ENCODE data around the gene RXYLT1. TPM values are rescaled to one million over a fixed set of nuclear protein-coding genes. Genes with fewer than 3 reads are reported as not detected.
A peak's percentile ranks its signal among the peaks of the same experiment; 100 is the strongest.

RXYLT1 gene
- total and polyA plus RNA-seq, 2 experiments from 2014 or later, result 17.1 to 22.9 TPM

- Histone ChIP-seq H3K4me1 (ENCODE audit: insufficient read depth) (no peaks in the 10 kb centered on the region), H2AFZ (no peak overlapping the region), H3K27me3 (peaks cover 3% of the 10 kb centered on the region), H3K4me2 (no peak overlapping the region), H3K36me3 (replicated peaks; ENCODE audit: insufficient read depth, low read depth) (no peaks in the 10 kb centered on the region), H4K20me1 (ENCODE audit: insufficient read depth, poor library complexity, severe bottlenecking) (no peaks in the 10 kb centered on the region), H3K9me3 (ENCODE audit: low read depth) (no peaks in the 10 kb centered on the region), H3K4me3 (no peak overlapping the region), H3K9me2 (replicated peaks; ENCODE audit: insufficient read depth) (no peaks in the 10 kb centered on the region), H3K79me2 (no peaks in the 10 kb centered on the region), H3K27ac (no peak overlapping the region)
- TF ChIP-seq, protein P1, sequence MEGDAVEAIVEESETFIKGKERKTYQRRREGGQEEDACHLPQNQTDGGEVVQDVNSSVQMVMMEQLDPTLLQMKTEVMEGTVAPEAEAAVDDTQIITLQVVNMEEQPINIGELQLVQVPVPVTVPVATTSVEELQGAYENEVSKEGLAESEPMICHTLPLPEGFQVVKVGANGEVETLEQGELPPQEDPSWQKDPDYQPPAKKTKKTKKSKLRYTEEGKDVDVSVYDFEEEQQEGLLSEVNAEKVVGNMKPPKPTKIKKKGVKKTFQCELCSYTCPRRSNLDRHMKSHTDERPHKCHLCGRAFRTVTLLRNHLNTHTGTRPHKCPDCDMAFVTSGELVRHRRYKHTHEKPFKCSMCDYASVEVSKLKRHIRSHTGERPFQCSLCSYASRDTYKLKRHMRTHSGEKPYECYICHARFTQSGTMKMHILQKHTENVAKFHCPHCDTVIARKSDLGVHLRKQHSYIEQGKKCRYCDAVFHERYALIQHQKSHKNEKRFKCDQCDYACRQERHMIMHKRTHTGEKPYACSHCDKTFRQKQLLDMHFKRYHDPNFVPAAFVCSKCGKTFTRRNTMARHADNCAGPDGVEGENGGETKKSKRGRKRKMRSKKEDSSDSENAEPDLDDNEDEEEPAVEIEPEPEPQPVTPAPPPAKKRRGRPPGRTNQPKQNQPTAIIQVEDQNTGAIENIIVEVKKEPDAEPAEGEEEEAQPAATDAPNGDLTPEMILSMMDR (IDR thresholded peaks at IDR 0.05; ENCODE audit: poor library complexity), result no peak
- TF ChIP-seq EZH2 (IDR thresholded peaks at IDR 0.05; ENCODE audit: borderline replicate concordance), result no peak
- TF ChIP-seq EZH2phosphoT487 (IDR thresholded peaks at IDR 0.05; ENCODE audit: low read depth, severe bottlenecking, unreplicated experiment), result no peak
- DNase-seq (ENCODE audit: low spot score), result no peak
- WGBS (ENCODE audit: low lambda C conversion rate, missing lambda C conversion rate), result 72% methylated on average over 3 of the region's 3 CpGs
These were observed 15.2 kb upstream of the RXYLT1 start for GRCh38 chr12:63764481-63764880.

- Histone ChIP-seq H3K9me3 (ENCODE audit: low read depth) (no peaks in the 10 kb centered on the region), H3K27ac (no peak overlapping the region), H3K27me3 (no peaks in the 10 kb centered on the region), H3K9me2 (replicated peaks; ENCODE audit: insufficient read depth) (no peaks in the 10 kb centered on the region), H3K79me2 (no peaks in the 10 kb centered on the region), H4K20me1 (ENCODE audit: insufficient read depth, poor library complexity, severe bottlenecking) (no peaks in the 10 kb centered on the region), H3K36me3 (replicated peaks; ENCODE audit: insufficient read depth, low read depth) (no peaks in the 10 kb centered on the region), H3K4me1 (ENCODE audit: insufficient read depth) (no peaks in the 10 kb centered on the region), H3K4me2 (no peak overlapping the region), H2AFZ (no peak overlapping the region), H3K4me3 (no peak overlapping the region)
- DNase-seq (ENCODE audit: low spot score), result no peak
- 82% methylated on average over 1 of the region's 1 CpG for WGBS (ENCODE audit: low lambda C conversion rate, missing lambda C conversion rate)
- TF ChIP-seq EZH2phosphoT487 (IDR thresholded peaks at IDR 0.05; ENCODE audit: low read depth, severe bottlenecking, unreplicated experiment), result no peak
- TF ChIP-seq, protein P1 (IDR thresholded peaks at IDR 0.05; ENCODE audit: poor library complexity), result peak; percentile 16
These were observed 13.2 kb upstream of the RXYLT1 start for GRCh38 chr12:63766498-63766897.

DNA sequence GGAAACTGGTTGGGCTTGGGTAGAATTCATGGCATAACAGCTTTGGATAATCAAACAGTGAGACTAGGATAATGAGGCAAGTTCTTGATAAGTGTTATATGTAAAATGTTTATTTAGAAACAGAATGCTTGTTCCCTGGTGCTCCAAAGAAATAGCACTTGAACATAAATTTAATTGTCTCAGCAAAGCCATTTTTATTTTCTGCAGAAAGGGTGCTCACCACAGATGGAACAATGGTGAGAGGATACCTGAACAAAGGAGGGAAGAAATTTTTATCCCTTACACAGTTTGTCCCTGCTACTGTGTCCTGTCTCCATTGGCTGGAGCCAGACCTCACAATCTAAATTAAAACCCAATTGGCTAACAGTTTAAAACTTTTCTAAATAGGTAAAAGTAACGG, 9.3 kb upstream of the RXYLT1 start:
- Histone ChIP-seq H3K27ac (no peak overlapping the region), H3K9me3 (ENCODE audit: low read depth) (no peaks in the 10 kb centered on the region), H3K4me3 (no peak overlapping the region), H3K9me2 (replicated peaks; ENCODE audit: insufficient read depth) (no peaks in the 10 kb centered on the region), H3K4me1 (ENCODE audit: insufficient read depth) (no peaks in the 10 kb centered on the region), H2AFZ (no peak overlapping the region), H3K79me2 (no peaks in the 10 kb centered on the region), H4K20me1 (ENCODE audit: insufficient read depth, poor library complexity, severe bottlenecking) (no peaks in the 10 kb centered on the region), H3K36me3 (replicated peaks; ENCODE audit: insufficient read depth, low read depth) (no peaks in the 10 kb centered on the region), H3K27me3 (no peaks in the 10 kb centered on the region), H3K4me2 (no peak overlapping the region)
- WGBS (ENCODE audit: low lambda C conversion rate, missing lambda C conversion rate), result 88% methylated on average over 1 of the region's 1 CpG
- no peak for DNase-seq (ENCODE audit: low spot score)
- no peak for TF ChIP-seq EZH2phosphoT487 (IDR thresholded peaks at IDR 0.05; ENCODE audit: low read depth, severe bottlenecking, unreplicated experiment)
- TF ChIP-seq, protein P1 (IDR thresholded peaks at IDR 0.05; ENCODE audit: poor library complexity), result no peak
- TF ChIP-seq EZH2 (IDR thresholded peaks at IDR 0.05; ENCODE audit: borderline replicate concordance), result no peak

- no peak overlapping the region for H3K4me3 ChIP-seq
- no peaks in the 10 kb centered on the region for H3K36me3 ChIP-seq (replicated peaks; ENCODE audit: insufficient read depth, low read depth)
- no peak for DNase-seq (ENCODE audit: low spot score)
- H4K20me1 ChIP-seq (ENCODE audit: insufficient read depth, poor library complexity, severe bottlenecking), result no peaks in the 10 kb centered on the region
- H3K4me1 ChIP-seq (ENCODE audit: insufficient read depth), result peaks cover 8% of the 10 kb centered on the region
- H3K79me2 ChIP-seq, result peaks cover 10% of the 10 kb centered on the region
- no peaks in the 10 kb centered on the region for H3K9me3 ChIP-seq (ENCODE audit: low read depth)
- no peaks in the 10 kb centered on the region for H3K27me3 ChIP-seq
- WGBS (ENCODE audit: low lambda C conversion rate, missing lambda C conversion rate), result 94% methylated on average over 1 of the region's 1 CpG
- H3K4me2 ChIP-seq, result no peak overlapping the region
- no peak for TF ChIP-seq EZH2phosphoT487 (IDR thresholded peaks at IDR 0.05; ENCODE audit: low read depth, severe bottlenecking, unreplicated experiment)
- TF ChIP-seq, protein P1 (IDR thresholded peaks at IDR 0.05; ENCODE audit: poor library complexity), result no peak
- TF ChIP-seq EZH2 (IDR thresholded peaks at IDR 0.05; ENCODE audit: borderline replicate concordance), result no peak
- no peaks in the 10 kb centered on the region for H3K9me2 ChIP-seq (replicated peaks; ENCODE audit: insufficient read depth)
- no peak overlapping the region for H2AFZ ChIP-seq
- no peak overlapping the region for H3K27ac ChIP-seq
These were observed 2.4 kb upstream of the RXYLT1 start for GRCh38 chr12:63777340-63777739.

All from hepatocyte (in vitro differentiated cells).